NCI-H2196 treated with DMSO at 0.1 percent for 48 hours (cell line): ENCODE data around the gene SORD.
A peak's percentile ranks its signal among the peaks of the same experiment; 100 is the strongest.

ENCODE experiments used
- DNase-seq: peaks from one replicate; lab custom pipeline; 2025; ENCODE audit not compliant: unreplicated experiment; lab: John Stamatoyannopoulos, UW

The SORD gene

DNA sequence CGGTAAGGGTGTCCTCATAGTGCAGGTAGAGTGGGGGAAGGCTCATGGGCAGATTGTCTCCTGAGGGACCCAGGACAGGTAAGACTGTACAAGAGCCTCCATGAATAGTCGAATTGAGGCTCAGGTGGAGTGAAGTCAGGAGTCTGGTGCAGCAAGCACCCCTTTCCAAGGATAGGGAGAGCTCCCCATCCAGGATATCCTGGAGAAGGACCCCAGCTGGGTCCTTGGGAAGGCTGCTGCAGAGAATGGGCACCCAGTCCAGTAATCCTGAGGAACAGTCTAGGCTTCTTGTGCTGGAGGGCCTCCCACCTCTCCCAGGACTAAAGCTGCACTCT, 91.7 kb downstream of the SORD start:
- no peak for DNase-seq

GRCh38 chr15:45115312-45115820, 92.4 kb downstream of the SORD start:
- DNase-seq = no peak

DNA sequence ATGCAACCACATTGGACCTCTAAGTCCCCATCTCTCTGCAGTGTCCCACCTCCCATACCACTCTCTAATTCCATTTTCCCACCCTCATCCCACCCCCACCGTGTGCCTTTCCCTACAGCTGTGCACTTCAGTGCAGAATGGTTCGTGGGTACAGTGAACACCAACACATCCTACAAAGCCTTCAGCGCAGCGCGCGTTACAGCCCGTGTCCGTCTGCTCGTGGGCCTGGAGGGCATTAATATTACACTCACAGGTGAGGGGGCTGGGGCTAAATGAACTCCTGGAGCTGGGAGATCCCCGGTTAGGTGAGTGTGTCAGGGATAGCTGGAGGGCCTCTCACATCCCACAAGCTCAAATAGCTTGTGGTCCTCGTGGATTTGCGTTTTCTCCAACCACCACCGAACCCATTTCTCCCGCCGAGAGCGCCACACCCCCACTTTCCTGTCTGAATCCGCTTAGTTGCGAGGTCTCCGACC, 93.0 kb downstream of the SORD start:
- no peak for DNase-seq

DNA sequence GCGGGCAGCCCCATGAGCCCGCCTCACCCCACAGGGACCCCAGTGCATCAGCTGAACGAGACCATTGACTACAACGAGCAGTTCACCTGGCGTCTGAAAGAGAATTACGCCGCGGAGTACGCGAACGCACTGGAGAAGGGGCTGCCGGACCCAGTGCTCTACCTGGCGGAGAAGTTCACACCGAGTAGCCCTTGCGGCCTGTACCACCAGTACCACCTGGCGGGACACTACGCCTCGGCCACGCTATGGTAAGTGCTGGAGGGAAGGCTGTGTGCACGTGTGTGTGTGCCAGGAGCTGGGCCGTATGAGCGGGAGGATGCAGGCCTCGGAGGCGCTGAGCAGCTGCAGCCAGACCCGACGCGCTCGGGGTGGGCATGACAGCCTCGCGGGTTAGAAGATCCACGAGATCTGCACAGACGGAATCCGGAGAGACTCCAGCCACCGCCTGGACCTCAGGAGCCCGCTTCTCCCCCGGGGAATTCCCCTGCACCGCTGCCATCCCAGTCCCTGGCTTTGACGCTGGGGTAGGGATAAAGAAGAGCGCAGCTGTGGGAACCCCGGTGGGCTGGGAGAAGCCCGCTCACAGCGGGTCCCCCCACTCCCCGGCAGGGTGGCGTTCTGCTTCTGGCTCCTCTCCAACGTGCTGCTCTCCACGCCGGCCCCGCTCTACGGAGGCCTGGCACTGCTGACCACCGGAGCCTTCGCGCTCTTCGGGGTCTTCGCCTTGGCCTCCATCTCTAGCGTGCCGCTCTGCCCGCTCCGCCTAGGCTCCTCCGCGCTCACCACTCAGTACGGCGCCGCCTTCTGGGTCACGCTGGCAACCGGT, 93.7 kb downstream of the SORD start:
- no peak for DNase-seq

- DNase-seq = no peak
Observed at GRCh38 chr15:45117308-45118130, 94.5 kb downstream of the SORD start.

GRCh38 chr15:45118131-45118588, 95.2 kb downstream of the SORD start:
- peak; percentile 43 for DNase-seq

DNA sequence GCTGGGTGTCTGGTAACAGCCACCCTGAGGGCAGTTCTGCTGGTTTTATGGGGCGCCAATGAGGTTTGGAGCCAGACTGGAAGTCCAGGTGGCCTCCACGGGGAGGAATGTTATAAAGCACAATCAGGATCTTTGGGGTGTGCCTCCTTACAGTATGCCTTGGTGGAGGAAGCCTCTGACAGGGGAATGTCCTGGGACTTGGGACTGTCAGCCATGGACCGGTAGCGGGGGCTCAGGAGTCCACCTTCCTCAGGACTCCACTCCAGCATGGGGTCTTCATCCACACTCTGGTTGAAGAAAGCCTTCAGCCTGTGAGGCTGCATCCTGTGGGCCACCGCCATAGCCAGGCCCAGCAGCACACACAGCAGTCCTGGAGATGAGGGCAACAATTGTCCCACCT, 96.0 kb downstream of the SORD start:
- DNase-seq = no peak

- DNase-seq = no peak
Observed at GRCh38 chr15:45120081-45120972, 97.3 kb downstream of the SORD start.

- no peak for DNase-seq
Observed at GRCh38 chr15:45121020-45121419, 98.0 kb downstream of the SORD start.

DNA sequence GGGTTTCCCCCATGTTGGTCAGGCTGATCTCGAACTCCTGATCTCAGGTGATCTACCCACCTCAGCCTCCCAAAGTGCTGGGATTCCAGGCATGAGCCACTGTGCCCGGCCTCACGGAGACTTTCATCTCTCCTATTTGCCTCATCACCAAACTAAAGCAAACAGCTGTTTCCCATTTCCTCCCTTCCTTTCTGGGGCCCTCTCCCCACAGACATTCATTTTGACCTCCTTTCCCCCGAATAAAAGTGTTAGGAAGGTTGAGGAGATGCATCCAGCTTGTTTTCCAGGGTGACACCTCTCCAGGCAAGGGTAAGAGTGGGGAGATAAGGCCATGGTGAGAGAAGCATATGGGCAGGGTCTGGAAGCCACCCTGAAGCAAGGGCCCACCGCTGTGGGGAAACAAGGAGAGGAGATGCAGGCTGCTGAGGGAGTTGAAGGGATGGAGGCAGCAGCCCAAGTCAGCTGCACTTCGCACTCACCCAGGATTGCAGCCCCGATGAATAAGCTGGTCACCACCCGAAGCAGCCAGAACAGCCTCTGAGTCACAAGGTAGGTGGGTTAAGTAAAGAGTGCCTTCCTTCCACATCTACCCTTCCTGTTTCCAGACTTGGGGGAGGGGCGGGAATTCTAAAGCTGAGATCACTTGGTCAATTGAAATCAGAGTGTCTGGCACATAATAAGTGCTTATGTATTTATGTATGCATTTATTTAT, 98.9 kb downstream of the SORD start:
- DNase-seq = no peak

- no peak for DNase-seq
Observed at GRCh38 chr15:45122719-45123118, 99.7 kb downstream of the SORD start.

DNA sequence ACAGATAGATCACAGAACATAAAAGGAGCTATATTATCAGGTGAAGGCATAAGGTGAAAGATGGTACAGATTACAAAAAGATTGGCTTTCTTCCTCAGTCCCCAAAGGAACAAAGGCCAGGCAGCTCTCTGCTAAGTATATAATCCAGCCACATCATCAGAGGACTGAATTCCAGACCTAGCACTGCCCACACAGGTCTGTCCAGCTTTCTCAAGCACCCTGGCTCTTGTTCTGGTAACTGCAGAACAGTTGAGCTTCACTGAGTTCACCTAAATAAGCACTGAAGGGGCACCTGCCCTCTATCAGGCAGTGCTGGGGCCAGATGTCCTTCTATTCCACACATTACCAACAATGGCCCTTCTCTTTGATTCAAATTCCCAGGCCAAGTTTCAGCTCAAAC, 100.4 kb downstream of the SORD start:
- DNase-seq = no peak

DNA sequence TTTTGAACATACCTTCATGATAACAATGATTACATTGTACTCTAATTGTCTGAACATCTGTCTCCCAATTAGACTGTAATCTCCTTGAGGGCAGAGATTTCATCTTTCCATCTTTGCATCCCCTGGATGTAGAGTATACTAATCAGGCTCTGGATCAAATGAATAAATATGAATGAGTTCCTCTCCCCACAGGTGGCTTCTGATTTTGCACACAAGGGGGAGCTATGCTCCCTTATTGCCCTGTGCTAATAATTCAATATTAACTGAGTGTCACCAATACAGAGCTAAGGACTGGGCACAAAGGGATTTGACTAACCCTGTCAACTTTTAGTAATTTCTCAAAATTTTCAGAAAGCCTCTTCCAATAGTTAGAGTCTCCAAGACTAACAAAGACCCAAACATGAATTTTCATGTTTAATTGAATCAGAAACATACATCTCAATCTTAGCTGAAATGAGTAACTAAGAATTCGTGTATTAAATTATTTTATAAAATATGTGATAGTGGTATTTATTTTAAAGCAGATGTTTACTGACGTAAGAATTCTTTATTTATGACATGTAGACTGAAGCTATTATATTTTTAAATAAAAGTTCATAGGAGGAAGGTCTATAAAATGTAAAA, 103.7 kb downstream of the SORD start:
- no peak for DNase-seq
